Right lobe of liver (tissue), 4 donors: ENCODE results near the gene ARHGAP15.

Source experiments
- POLR2A ChIP-seq: fragments of 450-650 bp; IDR thresholded peaks from one replicate; pipeline ENCODE4 v1.6.1; 2017; ENCODE audit warnings: antibody characterized with exemption, mild to moderate bottlenecking
- TF ChIP-seq, protein P1 (sequence below), 4 donors: fragments of 200-600 bp in 3 of 4; fragments of 450-650 bp in 1 of 4; IDR thresholded peaks; one replicate each; pipeline versions ENCODE4 v1.5.1 to v1.8.0; 2016 to 2022; ENCODE audit warnings: antibody characterized with exemption in 4 of 4, mild to moderate bottlenecking in 2 of 4
- donor health status: DM: no; HTN: no; CAD: no.
- donor health status: DM: no; HTN: no; CAD: no.
- donor health status: DM: no; HTN: yes; CAD: no.

DNA sequence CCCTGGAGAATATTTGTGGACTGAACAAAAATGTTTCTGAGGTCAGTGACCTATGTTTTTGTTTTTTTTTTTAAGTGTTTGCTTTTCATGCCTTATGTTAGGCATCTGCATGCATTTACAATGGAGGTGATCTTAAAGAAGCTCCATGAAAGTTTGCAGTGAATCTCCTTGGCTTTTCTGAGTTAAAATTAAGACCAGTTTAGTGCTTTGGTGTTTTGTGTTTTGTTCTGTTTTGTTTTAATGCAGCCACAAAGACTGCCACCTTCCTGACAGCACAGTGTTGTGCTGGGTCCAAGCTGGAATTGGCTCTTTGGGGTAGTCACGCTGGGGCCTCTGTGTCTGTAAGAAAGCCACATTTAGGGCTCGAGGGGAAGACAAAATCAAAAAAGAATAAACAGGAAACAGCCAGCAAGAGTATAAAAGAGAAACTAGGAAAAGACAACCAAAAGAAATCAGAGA is 396.2 kb downstream of the ARHGAP15 start:
- TF ChIP-seq POLR2A: no peak
- TF ChIP-seq, protein P1, sequence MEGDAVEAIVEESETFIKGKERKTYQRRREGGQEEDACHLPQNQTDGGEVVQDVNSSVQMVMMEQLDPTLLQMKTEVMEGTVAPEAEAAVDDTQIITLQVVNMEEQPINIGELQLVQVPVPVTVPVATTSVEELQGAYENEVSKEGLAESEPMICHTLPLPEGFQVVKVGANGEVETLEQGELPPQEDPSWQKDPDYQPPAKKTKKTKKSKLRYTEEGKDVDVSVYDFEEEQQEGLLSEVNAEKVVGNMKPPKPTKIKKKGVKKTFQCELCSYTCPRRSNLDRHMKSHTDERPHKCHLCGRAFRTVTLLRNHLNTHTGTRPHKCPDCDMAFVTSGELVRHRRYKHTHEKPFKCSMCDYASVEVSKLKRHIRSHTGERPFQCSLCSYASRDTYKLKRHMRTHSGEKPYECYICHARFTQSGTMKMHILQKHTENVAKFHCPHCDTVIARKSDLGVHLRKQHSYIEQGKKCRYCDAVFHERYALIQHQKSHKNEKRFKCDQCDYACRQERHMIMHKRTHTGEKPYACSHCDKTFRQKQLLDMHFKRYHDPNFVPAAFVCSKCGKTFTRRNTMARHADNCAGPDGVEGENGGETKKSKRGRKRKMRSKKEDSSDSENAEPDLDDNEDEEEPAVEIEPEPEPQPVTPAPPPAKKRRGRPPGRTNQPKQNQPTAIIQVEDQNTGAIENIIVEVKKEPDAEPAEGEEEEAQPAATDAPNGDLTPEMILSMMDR (IDR thresholded peaks at IDR 0.05): no peak
